Immature natural killer cell (primary cell): Measurements from ENCODE around the gene WDR43. TPM values are rescaled to one million over a fixed set of nuclear protein-coding genes. Genes with fewer than 3 reads are reported as not detected.
"Not testable (repeated sequence)": the region's sequence is repeated elsewhere in the genome, so short reads cannot be mapped to it uniquely, and the experiment has no call there.

Experiments used
- DNase-seq, 3 donors: peaks; one replicate each; pipeline ENCODE4 v3.0.0; 2022; ENCODE audit warnings: mixed read lengths in 1 of 3
- H3K27ac Mint-ChIP-seq, 6 donors: one replicate each; pipeline ENCODE4 v1.8.0; 2020; ENCODE audit warnings: mixed read lengths in 6 of 6, mild to moderate bottlenecking in 5 of 6, inconsistent platforms in 4 of 6, moderate library complexity in 3 of 6
- H3K27me3 Mint-ChIP-seq, 3 donors: one replicate each; pipeline ENCODE4 v1.8.0; 2020 to 2021; ENCODE audit warnings: low read depth in 3 of 3, mild to moderate bottlenecking in 3 of 3, mixed read lengths in 3 of 3, moderate library complexity in 3 of 3, inconsistent platforms in 1 of 3
- H3K36me3 Mint-ChIP-seq, 3 donors: one replicate each; pipeline ENCODE4 v1.8.0; 2020; ENCODE audit warnings: mixed read lengths in 3 of 3, inconsistent platforms in 2 of 3, mild to moderate bottlenecking in 2 of 3
- H3K4me1 Mint-ChIP-seq, 2 donors: one replicate each; pipeline ENCODE4 v1.8.0; 2020; ENCODE audit warnings: inconsistent platforms in 2 of 2, mild to moderate bottlenecking in 2 of 2, mixed read lengths in 2 of 2, moderate library complexity in 1 of 2
- H3K4me3 Mint-ChIP-seq, 5 donors: one replicate each; pipeline ENCODE4 v1.8.0; 2020; ENCODE audit warnings: mild to moderate bottlenecking in 5 of 5, mixed read lengths in 5 of 5, inconsistent platforms in 3 of 5, moderate library complexity in 3 of 5
- H3K9me3 Mint-ChIP-seq, 6 donors: one replicate each; pipeline ENCODE4 v1.8.0; 2020; ENCODE audit warnings: mild to moderate bottlenecking in 6 of 6, mixed read lengths in 6 of 6, inconsistent platforms in 4 of 6, moderate library complexity in 3 of 6
- polyA plus RNA-seq, 3 donors: library from polyadenylated mRNA; unstranded; fragments of 300-500 nt; fragmentation: Illumina TruSeq; gene quantifications; one replicate each; pipeline ENCODE4 v1.2.3, GENCODE V29; 2021

WDR43 gene
- polyA plus RNA-seq, 3 donors from 2014 or later = 14.2 to 24.6 (median 21.9) TPM

GRCh38 chr2:28956890-28957289 is 62.4 kb downstream of the WDR43 start:
- DNase-seq = no peak

GRCh38 chr2:28958689-28959088 is 64.2 kb downstream of the WDR43 start:
- H3K27ac Mint-ChIP-seq = peak overlapping the region in 3 of 6 donors; percentile 35 to 62 (median 62)
- no peaks in the 10 kb centered on the region for H3K9me3 Mint-ChIP-seq
- peaks cover 2 to 7% (median 3%) of the 10 kb centered on the region in 3 donors for H3K27me3 Mint-ChIP-seq
- DNase-seq = peak; percentile 65 to 70 (median 68)
- peaks cover 5 to 8% of the 10 kb centered on the region in 2 donors for H3K4me1 Mint-ChIP-seq
- H3K4me3 Mint-ChIP-seq = no peak overlapping the region
- H3K36me3 Mint-ChIP-seq = no peaks in the 10 kb centered on the region

More at GRCh38 chr2:28956890-28957289, 62.4 kb downstream of the WDR43 start:
- no peak overlapping the region for H3K27ac Mint-ChIP-seq
- H3K36me3 Mint-ChIP-seq = no peaks in the 10 kb centered on the region
- no peaks in the 10 kb centered on the region for H3K9me3 Mint-ChIP-seq
- H3K4me1 Mint-ChIP-seq = peaks cover 5 to 8% of the 10 kb centered on the region in 2 donors
- H3K27me3 Mint-ChIP-seq = peaks cover 2 to 7% (median 3%) of the 10 kb centered on the region in 3 donors
- H3K4me3 Mint-ChIP-seq = peak overlapping the region in 1 of 5 donors; percentile 82

- H3K27ac Mint-ChIP-seq = peak overlapping the region in 1 of 6 donors; percentile 57
- H3K4me1 Mint-ChIP-seq = peaks cover 5 to 8% of the 10 kb centered on the region in 2 donors
- no peak for DNase-seq
- peaks cover 0 to 3% (median 0%) of the 10 kb centered on the region in 3 donors for H3K36me3 Mint-ChIP-seq
- peaks cover 2 to 7% (median 4%) of the 10 kb centered on the region in 3 donors for H3K27me3 Mint-ChIP-seq
- no peak overlapping the region for H3K4me3 Mint-ChIP-seq
- no peaks in the 10 kb centered on the region for H3K9me3 Mint-ChIP-seq
Measured at GRCh38 chr2:28960401-28960800, 65.9 kb downstream of the WDR43 start.

- H3K36me3 Mint-ChIP-seq = peaks cover 0 to 7% (median 0%) of the 10 kb centered on the region in 3 donors
- no peak overlapping the region for H3K4me3 Mint-ChIP-seq
- H3K27me3 Mint-ChIP-seq = peaks cover 1 to 3% (median 3%) of the 10 kb centered on the region in 3 donors
- no peak overlapping the region for H3K27ac Mint-ChIP-seq
- H3K9me3 Mint-ChIP-seq = no peaks in the 10 kb centered on the region
- no peak for DNase-seq
- peaks cover 5 to 8% of the 10 kb centered on the region in 2 donors for H3K4me1 Mint-ChIP-seq
Measured at GRCh38 chr2:28962505-28962904, 68.0 kb downstream of the WDR43 start.

- Mint-ChIP-seq H3K27ac (no peak overlapping the region), H3K27me3 (peaks cover 0 to 1% (median 0%) of the 10 kb centered on the region in 3 donors), H3K4me1 (peaks cover 4 to 10% of the 10 kb centered on the region in 2 donors), H3K4me3 (no peak overlapping the region), H3K36me3 (peaks cover 0 to 2% (median 0%) of the 10 kb centered on the region in 3 donors), H3K9me3 (no peaks in the 10 kb centered on the region)
- no peak for DNase-seq
Measured at GRCh38 chr2:28970464-28971160, 76.1 kb downstream of the WDR43 start.

- H3K4me3 Mint-ChIP-seq = no peak overlapping the region
- peaks cover 4 to 10% of the 10 kb centered on the region in 2 donors for H3K4me1 Mint-ChIP-seq
- H3K9me3 Mint-ChIP-seq = no peaks in the 10 kb centered on the region
- H3K27me3 Mint-ChIP-seq = peaks cover 0 to 2% (median 0%) of the 10 kb centered on the region in 3 donors
- no peaks in the 10 kb centered on the region for H3K36me3 Mint-ChIP-seq
- H3K27ac Mint-ChIP-seq = peak overlapping the region in 1 of 6 donors; percentile 28
- no peak for DNase-seq
Measured at GRCh38 chr2:28972778-28973335, 78.4 kb downstream of the WDR43 start.

- Mint-ChIP-seq H3K4me3 (no peak overlapping the region), H3K27me3 (peaks cover 0 to 2% (median 2%) of the 10 kb centered on the region in 3 donors), H3K27ac (no peak overlapping the region), H3K36me3 (no peaks in the 10 kb centered on the region), H3K9me3 (peaks cover 0 to 2% (median 0%) of the 10 kb centered on the region in 6 donors), H3K4me1 (peaks cover 4 to 10% of the 10 kb centered on the region in 2 donors)
- DNase-seq = no peak
Measured at GRCh38 chr2:28974252-28974651, 79.8 kb downstream of the WDR43 start.

- Mint-ChIP-seq H3K27me3 (peaks cover 2 to 3% (median 2%) of the 10 kb centered on the region in 3 donors), H3K4me3 (no peak overlapping the region), H3K36me3 (no peaks in the 10 kb centered on the region), H3K27ac (peak overlapping the region in 3 of 6 donors; percentile 6 to 60 (median 25)), H3K9me3 (peaks cover 0 to 2% (median 0%) of the 10 kb centered on the region in 6 donors), H3K4me1 (peaks cover 4 to 10% of the 10 kb centered on the region in 2 donors)
- DNase-seq = no peak
Measured at GRCh38 chr2:28975671-28976070, 81.2 kb downstream of the WDR43 start.

- Mint-ChIP-seq H3K4me1 (peaks cover 4 to 10% of the 10 kb centered on the region in 2 donors), H3K9me3 (peaks cover 0 to 2% (median 0%) of the 10 kb centered on the region in 6 donors), H3K36me3 (no peaks in the 10 kb centered on the region), H3K27ac (peak overlapping the region in 1 of 6 donors; percentile 20), H3K4me3 (no peak overlapping the region), H3K27me3 (peaks cover 2 to 3% (median 2%) of the 10 kb centered on the region in 3 donors)
- no peak for DNase-seq
Measured at GRCh38 chr2:28976584-28976983, 82.1 kb downstream of the WDR43 start.

- peaks cover 0 to 2% (median 0%) of the 10 kb centered on the region in 6 donors for H3K9me3 Mint-ChIP-seq
- peaks cover 2 to 3% (median 2%) of the 10 kb centered on the region in 3 donors for H3K27me3 Mint-ChIP-seq
- H3K36me3 Mint-ChIP-seq = no peaks in the 10 kb centered on the region
- peaks cover 4 to 10% of the 10 kb centered on the region in 2 donors for H3K4me1 Mint-ChIP-seq
- no peak for DNase-seq
- H3K4me3 Mint-ChIP-seq = no peak overlapping the region
- peak overlapping the region in 2 of 6 donors; percentile 63 to 78 for H3K27ac Mint-ChIP-seq
Measured at GRCh38 chr2:28977176-28977875, 82.9 kb downstream of the WDR43 start.

- not testable (repeated sequence) for H3K9me3 Mint-ChIP-seq, H3K4me3 Mint-ChIP-seq, DNase-seq, H3K4me1 Mint-ChIP-seq, H3K27me3 Mint-ChIP-seq, H3K36me3 Mint-ChIP-seq
- H3K27ac Mint-ChIP-seq = peak overlapping the region in 4 of 6 donors; percentile 17 to 77 (median 45)
Measured at GRCh38 chr2:28978001-28978400, 83.5 kb downstream of the WDR43 start.

GRCh38 chr2:28978606-28979005 is 84.1 kb downstream of the WDR43 start:
- H3K4me3 Mint-ChIP-seq = no peak overlapping the region
- peak overlapping the region in 2 of 6 donors; percentile 63 to 77 for H3K27ac Mint-ChIP-seq
- no peak for DNase-seq
- H3K36me3 Mint-ChIP-seq = no peaks in the 10 kb centered on the region
- H3K9me3 Mint-ChIP-seq = peaks cover 0 to 2% (median 0%) of the 10 kb centered on the region in 6 donors
- H3K4me1 Mint-ChIP-seq = peaks cover 0 to 3% of the 10 kb centered on the region in 2 donors
- peaks cover 2 to 4% (median 3%) of the 10 kb centered on the region in 3 donors for H3K27me3 Mint-ChIP-seq

GRCh38 chr2:28979041-28979440 is 84.6 kb downstream of the WDR43 start:
- DNase-seq = no peak
- Mint-ChIP-seq H3K9me3 (peaks cover 0 to 2% (median 0%) of the 10 kb centered on the region in 6 donors), H3K4me1 (no peaks in the 10 kb centered on the region), H3K27me3 (peaks cover 2 to 4% (median 3%) of the 10 kb centered on the region in 3 donors), H3K27ac (peak overlapping the region in 2 of 6 donors; percentile 40 to 53), H3K4me3 (no peak overlapping the region), H3K36me3 (no peaks in the 10 kb centered on the region)
